ENCODE measurements around the gene CDRT15L2.
"Not testable (repeated sequence)": the region's sequence is repeated elsewhere in the genome, so short reads cannot be mapped to it uniquely, and the experiment has no call there.

Gene CDRT15L2

GRCh38 chr17:20555135-20556010 is 24.2 kb upstream of the CDRT15L2 start:
- DNase-seq (ENCODE audit: low read depth); H3K9me3 ChIP-seq (ENCODE audit: control insufficient read depth, low read length): not testable (repeated sequence)

GRCh38 chr17:20558096-20558495 is 21.4 kb upstream of the CDRT15L2 start:
- not testable (repeated sequence) for H3K9me3 ChIP-seq (ENCODE audit: control insufficient read depth, low read length); DNase-seq (ENCODE audit: low read depth); H3K36me3 ChIP-seq (ENCODE audit: control insufficient read depth, insufficient read depth, low read length, severe bottlenecking); H3K4me3 ChIP-seq (ENCODE audit: low read length); H3K9ac ChIP-seq (ENCODE audit: low read length); H3K27me3 ChIP-seq (replicated peaks; ENCODE audit: control insufficient read depth, insufficient read depth, low read length); H3K4me1 ChIP-seq (ENCODE audit: control insufficient read depth, insufficient read depth, low read length)

More at GRCh38 chr17:20555135-20556010, 24.2 kb upstream of the CDRT15L2 start:
- H3K9ac ChIP-seq (ENCODE audit: low read length); H3K4me3 ChIP-seq (ENCODE audit: low read length); H3K36me3 ChIP-seq (ENCODE audit: control insufficient read depth, insufficient read depth, low read length, severe bottlenecking); H3K4me1 ChIP-seq (ENCODE audit: control insufficient read depth, insufficient read depth, low read length); H3K27me3 ChIP-seq (replicated peaks; ENCODE audit: control insufficient read depth, insufficient read depth, low read length): not testable (repeated sequence)

- not testable (repeated sequence) for H3K9ac ChIP-seq (ENCODE audit: low read length); H3K27me3 ChIP-seq (replicated peaks; ENCODE audit: control insufficient read depth, insufficient read depth, low read length); H3K4me3 ChIP-seq (ENCODE audit: low read length); DNase-seq (ENCODE audit: low read depth); H3K4me1 ChIP-seq (ENCODE audit: control insufficient read depth, insufficient read depth, low read length); H3K36me3 ChIP-seq (ENCODE audit: control insufficient read depth, insufficient read depth, low read length, severe bottlenecking)
- H3K9me3 ChIP-seq (ENCODE audit: control insufficient read depth, low read length): peaks cover 11% of the 10 kb centered on the region
Measured at GRCh38 chr17:20559018-20559417, 20.5 kb upstream of the CDRT15L2 start.

GRCh38 chr17:20562587-20562986 is 16.9 kb upstream of the CDRT15L2 start:
- Histone ChIP-seq H3K4me3 (ENCODE audit: low read length) (no peak overlapping the region), H3K27me3 (replicated peaks; ENCODE audit: control insufficient read depth, insufficient read depth, low read length) (no peaks in the 10 kb centered on the region), H3K36me3 (ENCODE audit: control insufficient read depth, insufficient read depth, low read length, severe bottlenecking) (no peaks in the 10 kb centered on the region), H3K9me3 (ENCODE audit: control insufficient read depth, low read length) (peaks cover 11% of the 10 kb centered on the region), H3K9ac (ENCODE audit: low read length) (no peak overlapping the region), H3K4me1 (ENCODE audit: control insufficient read depth, insufficient read depth, low read length) (no peaks in the 10 kb centered on the region)
- no peak for DNase-seq (ENCODE audit: low read depth)

GRCh38 chr17:20565245-20565644 is 14.3 kb upstream of the CDRT15L2 start:
- not testable (repeated sequence) for H3K9ac ChIP-seq (ENCODE audit: low read length); H3K4me1 ChIP-seq (ENCODE audit: control insufficient read depth, insufficient read depth, low read length); H3K27me3 ChIP-seq (replicated peaks; ENCODE audit: control insufficient read depth, insufficient read depth, low read length); DNase-seq (ENCODE audit: low read depth); H3K36me3 ChIP-seq (ENCODE audit: control insufficient read depth, insufficient read depth, low read length, severe bottlenecking); H3K4me3 ChIP-seq (ENCODE audit: low read length)
- peaks cover 11% of the 10 kb centered on the region for H3K9me3 ChIP-seq (ENCODE audit: control insufficient read depth, low read length)

GRCh38 chr17:20565711-20566110 is 13.8 kb upstream of the CDRT15L2 start:
- no peak for DNase-seq (ENCODE audit: low read depth)
- Histone ChIP-seq H3K4me3 (ENCODE audit: low read length) (no peak overlapping the region), H3K36me3 (ENCODE audit: control insufficient read depth, insufficient read depth, low read length, severe bottlenecking) (no peaks in the 10 kb centered on the region), H3K4me1 (ENCODE audit: control insufficient read depth, insufficient read depth, low read length) (no peaks in the 10 kb centered on the region), H3K9me3 (ENCODE audit: control insufficient read depth, low read length) (peaks cover 11% of the 10 kb centered on the region), H3K9ac (ENCODE audit: low read length) (no peak overlapping the region), H3K27me3 (replicated peaks; ENCODE audit: control insufficient read depth, insufficient read depth, low read length) (no peaks in the 10 kb centered on the region)

GRCh38 chr17:20566736-20567135 is 12.8 kb upstream of the CDRT15L2 start:
- not testable (repeated sequence) for DNase-seq (ENCODE audit: low read depth); H3K9ac ChIP-seq (ENCODE audit: low read length); H3K27me3 ChIP-seq (replicated peaks; ENCODE audit: control insufficient read depth, insufficient read depth, low read length); H3K4me3 ChIP-seq (ENCODE audit: low read length); H3K4me1 ChIP-seq (ENCODE audit: control insufficient read depth, insufficient read depth, low read length); H3K36me3 ChIP-seq (ENCODE audit: control insufficient read depth, insufficient read depth, low read length, severe bottlenecking)
- H3K9me3 ChIP-seq (ENCODE audit: control insufficient read depth, low read length): peaks cover 11% of the 10 kb centered on the region

- H3K36me3 ChIP-seq (ENCODE audit: control insufficient read depth, insufficient read depth, low read length, severe bottlenecking); DNase-seq (ENCODE audit: low read depth); H3K27me3 ChIP-seq (replicated peaks; ENCODE audit: control insufficient read depth, insufficient read depth, low read length); H3K9me3 ChIP-seq (ENCODE audit: control insufficient read depth, low read length); H3K9ac ChIP-seq (ENCODE audit: low read length); H3K4me1 ChIP-seq (ENCODE audit: control insufficient read depth, insufficient read depth, low read length); H3K4me3 ChIP-seq (ENCODE audit: low read length): not testable (repeated sequence)
Measured at GRCh38 chr17:20567421-20567820, 12.1 kb upstream of the CDRT15L2 start.

GRCh38 chr17:20568604-20569003 is 10.9 kb upstream of the CDRT15L2 start:
- DNase-seq (ENCODE audit: low read depth); H3K4me3 ChIP-seq (ENCODE audit: low read length); H3K4me1 ChIP-seq (ENCODE audit: control insufficient read depth, insufficient read depth, low read length); H3K9me3 ChIP-seq (ENCODE audit: control insufficient read depth, low read length); H3K27me3 ChIP-seq (replicated peaks; ENCODE audit: control insufficient read depth, insufficient read depth, low read length); H3K36me3 ChIP-seq (ENCODE audit: control insufficient read depth, insufficient read depth, low read length, severe bottlenecking); H3K9ac ChIP-seq (ENCODE audit: low read length): not testable (repeated sequence)

- not testable (repeated sequence) for H3K36me3 ChIP-seq (ENCODE audit: control insufficient read depth, insufficient read depth, low read length, severe bottlenecking); H3K9ac ChIP-seq (ENCODE audit: low read length); H3K4me1 ChIP-seq (ENCODE audit: control insufficient read depth, insufficient read depth, low read length); H3K4me3 ChIP-seq (ENCODE audit: low read length); H3K9me3 ChIP-seq (ENCODE audit: control insufficient read depth, low read length); DNase-seq (ENCODE audit: low read depth); H3K27me3 ChIP-seq (replicated peaks; ENCODE audit: control insufficient read depth, insufficient read depth, low read length)
Measured at GRCh38 chr17:20571653-20572052, 7.9 kb upstream of the CDRT15L2 start.

GRCh38 chr17:20573216-20573615 is 6.3 kb upstream of the CDRT15L2 start:
- not testable (repeated sequence) for DNase-seq (ENCODE audit: low read depth); H3K9ac ChIP-seq (ENCODE audit: low read length); H3K4me3 ChIP-seq (ENCODE audit: low read length); H3K27me3 ChIP-seq (replicated peaks; ENCODE audit: control insufficient read depth, insufficient read depth, low read length); H3K4me1 ChIP-seq (ENCODE audit: control insufficient read depth, insufficient read depth, low read length); H3K9me3 ChIP-seq (ENCODE audit: control insufficient read depth, low read length); H3K36me3 ChIP-seq (ENCODE audit: control insufficient read depth, insufficient read depth, low read length, severe bottlenecking)

GRCh38 chr17:20575071-20575470 is 4.5 kb upstream of the CDRT15L2 start:
- H3K9me3 ChIP-seq (ENCODE audit: control insufficient read depth, low read length); H3K36me3 ChIP-seq (ENCODE audit: control insufficient read depth, insufficient read depth, low read length, severe bottlenecking); H3K27me3 ChIP-seq (replicated peaks; ENCODE audit: control insufficient read depth, insufficient read depth, low read length); H3K4me1 ChIP-seq (ENCODE audit: control insufficient read depth, insufficient read depth, low read length); H3K9ac ChIP-seq (ENCODE audit: low read length); H3K4me3 ChIP-seq (ENCODE audit: low read length): not testable (repeated sequence)
- peak; percentile 26 for DNase-seq (ENCODE audit: low read depth)
